ENCODE measurements around the gene ZMYND15. TPM values are rescaled to one million over a fixed set of nuclear protein-coding genes. Genes with fewer than 3 reads are reported as not detected.
A peak's percentile ranks its signal among the peaks of the same experiment; 100 is the strongest.

Gene ZMYND15
- total RNA-seq, 1 donor from 2014 or later: 0.07 TPM

DNA sequence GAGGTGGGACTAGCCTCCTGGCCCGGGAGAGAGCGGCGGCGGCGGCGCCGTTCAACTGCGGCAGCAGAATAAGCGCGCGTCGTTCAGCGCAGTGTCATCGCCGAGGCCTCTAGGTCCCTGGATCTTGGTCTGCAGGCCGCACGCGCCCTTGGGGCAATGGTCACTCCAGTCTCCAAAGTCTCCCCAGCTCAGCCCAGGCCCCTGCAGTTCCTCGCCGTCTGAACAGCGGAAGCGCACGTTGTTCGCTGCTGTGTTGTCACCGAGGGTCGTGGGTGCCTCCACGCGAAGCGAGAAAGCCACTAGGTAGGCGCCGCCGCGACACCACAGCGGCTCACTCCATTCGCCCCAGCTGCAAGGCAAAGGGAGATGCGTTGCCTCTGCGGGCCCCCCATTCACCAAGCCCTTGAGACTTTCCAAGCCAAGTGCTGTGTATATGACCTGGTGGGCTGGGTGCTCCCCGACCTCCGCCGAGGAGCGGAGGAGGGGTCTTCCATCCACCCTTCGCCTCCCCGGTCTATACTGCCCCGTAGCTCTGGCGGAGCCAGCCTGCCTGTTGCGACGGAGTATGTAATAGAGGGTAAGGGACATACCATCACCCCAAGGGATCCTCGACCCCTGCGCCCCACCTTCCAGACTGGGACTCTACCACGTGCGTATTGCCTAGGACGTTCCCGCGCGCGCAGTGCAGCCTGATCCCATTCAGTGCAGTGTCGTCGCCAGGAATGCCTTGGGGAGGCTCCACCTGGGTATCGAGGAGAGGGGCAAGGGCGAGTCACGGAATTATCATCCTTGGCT, 45.9 kb downstream of the ZMYND15 start:
- no peak for DNase-seq (ENCODE audit: low read depth, low spot score)

DNA sequence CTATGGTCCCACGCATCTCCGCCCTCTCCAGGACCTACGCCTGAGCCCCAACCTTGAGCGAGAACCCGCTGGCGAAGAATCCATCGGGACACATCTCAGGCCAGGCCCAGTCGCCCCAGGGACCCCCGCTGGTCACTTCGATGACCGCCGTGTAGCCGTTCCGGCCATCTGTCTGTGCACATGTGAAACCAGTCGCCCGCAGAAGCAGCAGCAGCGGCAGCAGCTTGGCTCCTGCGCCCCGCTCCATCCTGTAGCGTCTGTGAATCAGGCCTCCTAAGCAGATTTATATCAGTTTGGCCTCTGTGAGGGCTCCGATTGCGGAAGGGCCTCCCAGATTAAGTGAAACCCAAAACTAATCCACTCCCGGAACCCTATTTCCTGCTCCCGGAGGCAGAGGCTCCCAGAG, 46.5 kb downstream of the ZMYND15 start, which contains the start of gene VMO1:
TSS of gene VMO1 (minus strand) at position 259 of the 406 bp plus-strand sequence. CDS start at position 247, 12 bp downstream.
- DNase-seq (ENCODE audit: low read depth, low spot score): no peak

DNA sequence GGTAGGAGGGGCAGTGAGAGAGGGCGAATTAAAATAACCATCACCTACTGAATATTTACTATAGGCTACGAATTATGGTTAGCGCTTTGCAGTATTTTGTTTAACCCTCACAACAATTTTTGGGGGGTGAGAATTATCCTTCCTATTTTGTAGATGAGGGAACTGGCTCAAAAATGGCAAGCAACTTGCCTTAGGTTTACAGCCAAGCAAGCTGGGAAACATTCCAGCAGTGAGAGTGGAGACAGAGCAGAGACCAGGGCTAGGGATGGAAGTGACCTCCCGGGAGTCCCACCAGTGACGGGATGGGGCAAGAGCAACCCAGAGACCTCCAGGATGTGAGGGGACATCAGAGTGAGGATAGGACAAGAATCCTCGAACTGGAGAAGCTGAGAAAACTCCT, 46.9 kb downstream of the ZMYND15 start:
- DNase-seq (ENCODE audit: low read depth, low spot score): no peak

DNA sequence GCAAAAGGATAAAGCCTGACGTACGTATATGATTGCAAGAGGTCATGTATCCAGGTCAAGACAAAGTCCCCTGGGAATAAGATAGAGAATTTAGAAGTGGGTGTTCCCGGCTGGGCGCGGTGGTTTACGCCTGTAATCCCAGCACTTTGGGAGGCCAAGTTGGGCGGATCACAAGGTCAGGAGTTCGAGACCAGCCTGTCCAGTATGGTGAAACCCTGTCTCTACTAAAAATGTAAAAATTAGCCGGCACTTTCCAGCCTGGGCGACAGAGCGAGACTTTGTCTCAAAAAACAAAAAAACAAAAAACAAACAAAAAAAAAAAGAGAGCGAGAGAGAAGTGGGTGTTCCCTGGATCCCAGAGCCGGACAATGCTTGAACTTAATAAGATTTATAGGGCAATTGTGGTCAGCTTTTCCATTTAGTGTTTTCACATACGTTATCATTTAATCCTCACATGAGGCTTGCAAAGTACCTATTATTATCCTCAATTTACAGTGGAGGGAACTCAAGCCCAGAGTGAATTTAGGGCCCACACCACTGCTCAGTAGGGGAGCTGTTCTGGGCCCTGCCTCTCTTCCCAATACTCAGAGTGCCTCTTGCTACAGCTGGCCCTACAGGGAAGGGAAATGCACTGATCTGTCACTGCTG, 48.6 kb downstream of the ZMYND15 start:
- DNase-seq (ENCODE audit: low read depth, low spot score): no peak

DNA sequence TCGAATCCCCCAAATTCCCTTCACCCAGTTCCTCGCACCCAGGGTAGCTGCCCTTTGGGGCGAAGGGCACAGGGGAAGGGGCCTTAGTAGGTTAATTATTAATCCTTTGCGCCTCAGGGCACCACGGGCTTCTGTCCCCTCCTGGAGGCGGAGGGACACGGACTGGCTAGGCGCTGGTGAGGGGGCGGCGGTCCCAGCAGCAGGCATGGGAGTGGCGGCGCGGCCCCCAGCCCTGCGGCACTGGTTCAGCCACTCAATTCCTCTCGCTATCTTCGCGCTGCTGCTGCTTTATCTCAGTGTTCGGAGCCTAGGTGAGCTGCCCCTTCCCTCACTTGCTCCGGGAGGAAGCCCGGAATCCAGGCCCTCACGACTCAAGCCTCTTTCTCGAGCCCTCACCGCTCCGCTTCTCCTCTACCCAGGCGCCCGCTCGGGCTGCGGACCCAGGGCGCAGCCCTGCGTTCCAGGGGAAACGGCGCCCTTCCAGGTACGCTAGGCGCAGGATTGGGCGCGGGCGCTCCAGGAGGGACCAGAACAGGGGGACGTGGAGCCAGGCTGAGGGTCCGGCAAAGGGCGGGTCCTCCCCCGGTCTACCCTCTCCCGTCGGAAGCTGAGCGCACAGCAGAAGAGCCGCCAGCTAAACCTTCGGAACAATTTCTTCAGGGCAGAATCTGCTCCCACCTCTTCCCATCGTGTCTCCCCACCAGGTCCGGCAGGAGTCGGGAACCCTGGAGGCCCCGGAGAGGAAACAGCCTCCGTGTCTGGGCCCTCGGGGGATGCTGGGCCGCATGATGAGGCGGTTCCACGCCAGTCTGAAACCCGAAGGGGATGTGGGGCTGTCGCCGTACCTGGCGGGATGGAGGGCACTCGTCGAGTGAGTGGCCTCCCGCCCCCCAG, 49.4 kb downstream of the ZMYND15 start, which contains the start of gene GLTPD2:
TSS of gene GLTPD2 (plus strand) at position 158 of the 894 bp plus-strand sequence. CDS start at position 206, 48 bp downstream.
- no peak for DNase-seq (ENCODE audit: low read depth, low spot score)

DNA sequence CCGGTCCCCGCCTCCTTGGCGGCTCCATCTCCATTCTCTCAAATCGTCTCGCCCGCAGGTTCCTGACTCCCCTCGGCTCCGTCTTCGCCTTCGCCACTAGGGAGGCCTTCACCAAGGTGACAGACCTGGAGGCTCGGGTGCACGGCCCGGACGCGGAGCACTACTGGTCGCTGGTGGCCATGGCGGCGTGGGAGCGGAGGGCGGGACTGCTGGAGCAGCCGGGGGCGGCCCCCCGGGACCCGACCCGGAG, 50.0 kb downstream of the ZMYND15 start:
- DNase-seq (ENCODE audit: low read depth, low spot score): no peak

DNA sequence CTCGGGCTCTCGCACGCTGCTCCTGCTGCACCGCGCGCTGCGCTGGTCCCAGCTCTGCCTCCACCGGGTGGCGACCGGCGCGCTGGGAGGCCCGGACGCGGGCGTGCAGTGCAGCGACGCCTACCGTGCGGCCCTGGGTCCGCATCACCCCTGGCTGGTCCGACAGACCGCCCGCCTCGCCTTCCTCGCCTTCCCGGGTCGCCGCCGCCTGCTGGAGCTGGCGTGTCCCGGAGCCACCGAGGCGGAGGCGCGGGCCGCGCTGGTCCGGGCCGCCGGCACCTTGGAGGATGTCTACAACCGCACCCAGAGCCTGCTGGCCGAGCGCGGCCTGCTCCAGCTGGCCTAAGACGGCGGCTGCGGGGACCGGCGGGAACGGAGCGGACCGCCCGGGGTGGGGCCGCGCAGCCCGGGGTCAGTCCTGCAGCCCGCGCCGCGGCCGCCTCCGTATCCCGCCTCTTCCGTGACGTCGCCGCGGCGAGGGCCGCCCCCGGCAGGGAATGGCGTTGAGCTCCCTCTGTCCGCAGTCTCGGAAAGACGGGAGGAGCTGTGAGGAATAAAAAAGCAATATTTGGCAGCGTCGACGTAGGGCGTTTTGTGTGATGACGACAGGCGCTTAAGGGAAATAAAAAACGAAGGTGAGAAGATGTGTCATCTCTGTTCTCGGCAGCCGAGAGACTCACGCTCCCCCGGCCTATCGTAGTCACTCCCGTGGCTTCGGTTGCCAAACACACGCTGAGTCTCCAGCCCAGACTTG, 50.5 kb downstream of the ZMYND15 start:
- DNase-seq (ENCODE audit: low read depth, low spot score): peak; percentile 48

DNA sequence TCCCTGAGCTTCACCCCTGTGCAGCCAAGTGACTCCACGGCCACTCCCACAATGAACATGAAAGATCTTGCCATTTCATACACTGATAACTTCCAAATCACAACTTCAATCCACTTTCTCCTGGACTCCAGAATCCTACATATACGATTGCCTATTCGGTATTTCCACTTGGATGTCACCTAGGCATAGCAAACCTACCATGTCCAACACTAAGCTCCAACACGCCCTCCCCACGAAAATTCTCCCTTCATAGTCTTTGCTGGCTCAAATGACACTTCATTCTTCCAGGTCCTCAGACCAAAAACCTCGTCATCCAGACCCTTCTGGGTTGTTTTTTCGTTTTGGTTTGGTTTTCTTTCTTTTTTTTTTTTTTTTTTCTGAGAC, 51.1 kb downstream of the ZMYND15 start:
- no peak for DNase-seq (ENCODE audit: low read depth, low spot score)

DNA sequence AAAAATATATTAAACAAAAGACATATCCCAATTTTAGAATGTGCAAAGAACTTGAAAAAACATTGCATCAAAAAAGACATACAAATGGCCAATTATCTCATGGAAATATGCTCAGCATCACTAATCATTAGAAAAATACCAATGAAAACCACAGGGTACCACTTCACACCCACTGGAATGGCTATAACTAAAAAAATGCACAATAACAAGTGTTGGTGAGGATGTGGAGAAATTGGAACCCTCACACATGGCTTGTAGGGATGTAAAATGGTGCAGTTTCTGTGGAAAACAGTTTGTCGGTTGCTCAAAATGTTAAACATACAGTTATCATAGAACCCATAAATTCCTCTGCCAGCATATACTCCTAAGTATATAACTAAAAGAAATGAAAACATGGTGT, 55.5 kb downstream of the ZMYND15 start:
- DNase-seq (ENCODE audit: low read depth, low spot score): no peak

Other genes with a start within 250 kb of the ZMYND15 start
- gene SPNS2, start 241.0 kb upstream of the ZMYND15 start, total RNA-seq: 6.2 and 6.8 TPM in 2 replicates
- gene MYBBP1A, start 184.4 kb upstream of the ZMYND15 start, total RNA-seq: 64.8 and 76.2 TPM in 2 replicates
- gene GGT6, start 179.3 kb upstream of the ZMYND15 start, total RNA-seq: not detected in 2 replicates
- not detected in 2 replicates for gene SMTNL2, start 155.3 kb upstream of the ZMYND15 start, total RNA-seq
- gene ALOX15, start 98.2 kb upstream of the ZMYND15 start, total RNA-seq: not detected in 2 replicates
- gene PELP1, start 35.7 kb upstream of the ZMYND15 start, total RNA-seq: 16.0 and 27.6 TPM in 2 replicates
- 7.7 and 8.7 TPM in 2 replicates for gene ARRB2, start 29.2 kb upstream of the ZMYND15 start, total RNA-seq
- gene MED11, start 8.4 kb upstream of the ZMYND15 start, total RNA-seq: 9.4 and 12.5 TPM in 2 replicates
- 2.4 and 7.4 TPM in 2 replicates for gene CXCL16, start 95 bp downstream of the ZMYND15 start, total RNA-seq
- gene TM4SF5, start 32.1 kb downstream of the ZMYND15 start, total RNA-seq: not detected in 2 replicates
- gene VMO1, start 46.5 kb downstream of the ZMYND15 start, total RNA-seq: 0.32 and 0.40 TPM in 2 replicates
- not detected in 2 replicates for gene GLTPD2, start 49.1 kb downstream of the ZMYND15 start, total RNA-seq
- 225 and 243 TPM in 2 replicates for gene PSMB6, start 56.3 kb downstream of the ZMYND15 start, total RNA-seq
- gene PLD2, start 67.3 kb downstream of the ZMYND15 start, total RNA-seq: 25.6 and 32.3 TPM in 2 replicates
- 26.2 and 30.8 TPM in 2 replicates for gene MINK1, start 93.5 kb downstream of the ZMYND15 start, total RNA-seq
- gene C17orf107, start 159.7 kb downstream of the ZMYND15 start, total RNA-seq: 0.71 and 0.92 TPM in 2 replicates
- gene CHRNE, start 163.3 kb downstream of the ZMYND15 start, total RNA-seq: 0.53 and 3.2 TPM in 2 replicates
- gene GP1BA, start 192.4 kb downstream of the ZMYND15 start, total RNA-seq: not detected in 2 replicates
- 61.6 and 71.2 TPM in 2 replicates for gene SLC25A11, start 200.2 kb downstream of the ZMYND15 start, total RNA-seq
- 14.8 and 15.2 TPM in 2 replicates for gene RNF167, start 200.4 kb downstream of the ZMYND15 start, total RNA-seq
- 518 and 651 TPM in 2 replicates for gene PFN1, start 208.7 kb downstream of the ZMYND15 start, total RNA-seq
- 1.3 and 1.6 TPM in 2 replicates for gene ENO3, start 211.3 kb downstream of the ZMYND15 start, total RNA-seq
- 58.8 and 65.3 TPM in 2 replicates for gene SPAG7, start 228.0 kb downstream of the ZMYND15 start, total RNA-seq
- 4.3 and 4.5 TPM in 2 replicates for gene CAMTA2, start 247.8 kb downstream of the ZMYND15 start, total RNA-seq

Measured in pulmonary artery endothelial cell (primary cell).